Parathyroid adenoma (tissue), 2 donors: ENCODE results near the gene ADAMTS16.

Experiments used
- H2AFZ ChIP-seq: fragments of 300-600 bp; sonication (generic); one replicate; pipeline ENCODE4 v1.7.0; 2017; ENCODE audit warnings: antibody characterized with exemption, mild to moderate bottlenecking
- H3K27ac ChIP-seq: fragments of 300-600 bp; sonication (generic); one replicate; pipeline ENCODE4 v1.7.0; 2017
- H3K27me3 ChIP-seq: fragments of 300-600 bp; sonication (generic); one replicate; pipeline ENCODE4 v1.7.0; 2017; ENCODE audit warnings: low read length; ENCODE audit not compliant: control insufficient read depth, insufficient read depth
- H3K36me3 ChIP-seq: fragments of 300-600 bp; sonication (generic); one replicate; pipeline ENCODE4 v1.7.0; 2017; ENCODE audit warnings: low read length; ENCODE audit not compliant: control insufficient read depth, insufficient read depth
- H3K4me1 ChIP-seq: fragments of 300-600 bp; sonication (generic); one replicate; pipeline ENCODE4 v1.7.0; 2017; ENCODE audit warnings: control low read depth
- H3K4me2 ChIP-seq: fragments of 300-600 bp; sonication (generic); one replicate; pipeline ENCODE4 v1.7.0; 2017; ENCODE audit warnings: low read length
- H3K4me3 ChIP-seq: fragments of 300-600 bp; sonication (generic); one replicate; pipeline ENCODE4 v1.7.0; 2017; ENCODE audit warnings: low read depth, low read length
- H3K79me2 ChIP-seq: fragments of 300-600 bp; sonication (generic); one replicate; pipeline ENCODE4 v1.7.0; 2017; ENCODE audit warnings: control low read depth
- H3K9ac ChIP-seq: fragments of 300-600 bp; sonication (generic); one replicate; pipeline ENCODE4 v1.7.0; 2017; ENCODE audit warnings: mild to moderate bottlenecking
- H3K9me3 ChIP-seq: fragments of 300-600 bp; sonication (generic); one replicate; pipeline ENCODE4 v1.7.0; 2017; ENCODE audit warnings: low read length; ENCODE audit not compliant: control insufficient read depth
- CTCF ChIP-seq: fragments of 300-600 bp; sonication (generic); IDR thresholded peaks from one replicate; pipeline ENCODE4 v1.7.0; 2017; ENCODE audit warnings: antibody characterized with exemption, mild to moderate bottlenecking
- donor health status: primary hyperparathyroidism.

The ADAMTS16 gene

GRCh38 chr5:5217371-5217770, 77.2 kb downstream of the ADAMTS16 start:
- H3K4me2 ChIP-seq, result no peak overlapping the region
- H3K4me3 ChIP-seq, result no peak overlapping the region
- H3K36me3 ChIP-seq, result no peaks in the 10 kb centered on the region
- no peak overlapping the region for H3K27ac ChIP-seq
- no peaks in the 10 kb centered on the region for H3K9me3 ChIP-seq
- no peaks in the 10 kb centered on the region for H3K27me3 ChIP-seq
- H3K79me2 ChIP-seq, result no peaks in the 10 kb centered on the region
- H3K9ac ChIP-seq, result no peak overlapping the region
- H3K4me1 ChIP-seq, result no peaks in the 10 kb centered on the region
- no peak overlapping the region for H2AFZ ChIP-seq
- TF ChIP-seq CTCF, result no peak

DNA sequence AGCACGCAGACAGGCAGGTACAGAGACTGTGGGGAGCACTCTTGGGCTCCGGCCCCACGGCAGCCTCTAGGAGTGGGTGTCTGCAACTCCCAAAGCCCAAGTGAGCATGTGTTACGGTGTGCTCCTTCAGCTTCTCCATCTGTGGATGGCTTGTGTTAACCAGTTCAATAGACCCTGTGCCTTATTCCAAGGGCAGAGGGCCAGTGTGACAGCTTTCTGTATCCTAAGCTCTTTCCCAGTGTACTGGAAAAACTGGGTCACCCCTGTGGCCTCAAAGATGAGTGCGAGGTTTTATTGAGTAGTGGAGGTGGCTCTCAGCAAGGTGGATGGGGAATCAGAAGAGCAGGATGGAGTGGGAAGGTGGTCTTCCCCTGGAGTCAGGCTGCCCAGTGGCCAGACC, 78.3 kb downstream of the ADAMTS16 start:
- Histone ChIP-seq H3K9me3 (no peaks in the 10 kb centered on the region), H3K4me3 (no peak overlapping the region), H3K79me2 (no peaks in the 10 kb centered on the region), H2AFZ (no peak overlapping the region), H3K9ac (no peak overlapping the region), H3K27ac (no peak overlapping the region), H3K4me2 (no peak overlapping the region), H3K36me3 (no peaks in the 10 kb centered on the region), H3K27me3 (no peaks in the 10 kb centered on the region), H3K4me1 (no peaks in the 10 kb centered on the region)
- no peak for TF ChIP-seq CTCF

GRCh38 chr5:5219541-5219940, 79.4 kb downstream of the ADAMTS16 start:
- H2AFZ ChIP-seq, result no peak overlapping the region

GRCh38 chr5:5220901-5221631, 80.9 kb downstream of the ADAMTS16 start:
- Histone ChIP-seq H3K4me1 (no peaks in the 10 kb centered on the region), H3K36me3 (no peaks in the 10 kb centered on the region), H3K79me2 (no peaks in the 10 kb centered on the region), H3K27ac (no peak overlapping the region), H3K4me3 (no peak overlapping the region), H3K27me3 (no peaks in the 10 kb centered on the region), H3K9ac (no peak overlapping the region), H2AFZ (no peak overlapping the region), H3K9me3 (no peaks in the 10 kb centered on the region), H3K4me2 (no peak overlapping the region)
- no peak for TF ChIP-seq CTCF

More at GRCh38 chr5:5219541-5219940, 79.4 kb downstream of the ADAMTS16 start:
- no peaks in the 10 kb centered on the region for H3K36me3 ChIP-seq
- H3K4me3 ChIP-seq, result no peak overlapping the region
- H3K79me2 ChIP-seq, result no peaks in the 10 kb centered on the region
- no peaks in the 10 kb centered on the region for H3K27me3 ChIP-seq
- no peak overlapping the region for H3K27ac ChIP-seq
- H3K9ac ChIP-seq, result no peak overlapping the region
- no peak overlapping the region for H3K4me2 ChIP-seq
- no peaks in the 10 kb centered on the region for H3K4me1 ChIP-seq
- no peak for TF ChIP-seq CTCF
- H3K9me3 ChIP-seq, result no peaks in the 10 kb centered on the region

- Histone ChIP-seq H3K4me1 (no peaks in the 10 kb centered on the region), H3K79me2 (no peaks in the 10 kb centered on the region), H3K9me3 (no peaks in the 10 kb centered on the region), H3K27ac (no peak overlapping the region), H3K36me3 (no peaks in the 10 kb centered on the region), H3K4me2 (no peak overlapping the region), H3K4me3 (no peak overlapping the region), H3K27me3 (no peaks in the 10 kb centered on the region), H3K9ac (no peak overlapping the region), H2AFZ (no peak overlapping the region)
- no peak for TF ChIP-seq CTCF
Measured at GRCh38 chr5:5221724-5222123, 81.6 kb downstream of the ADAMTS16 start.
